ENCODE measurements around the gene PPHLN1. TPM values are rescaled to one million over a fixed set of nuclear protein-coding genes. Genes with fewer than 3 reads are reported as not detected.

PPHLN1 gene
- total and polyA plus RNA-seq, 2 donors (not counting 1 experiment from before 2014, with no cell fraction given) = 48.8 to 104 TPM

- Histone ChIP-seq H3K4me2 (replicated peaks; ENCODE audit: low read depth, low read length, poor library complexity, severe bottlenecking) (peak overlapping the region; percentile 71), H4K20me1 (ENCODE audit: control insufficient read depth, insufficient read depth, low read length, poor library complexity, severe bottlenecking) (no peaks in the 10 kb centered on the region), H3K9ac (ENCODE audit: low read length) (no peak overlapping the region), H2AFZ (ENCODE audit: insufficient read depth, low read depth, low read length, poor library complexity, severe bottlenecking) (no peak overlapping the region), H3K79me2 (ENCODE audit: control insufficient read depth, insufficient read depth, low read length) (peaks cover 64% of the 10 kb centered on the region), H3K36me3 (replicated peaks in 1 of 2; ENCODE audit: control extremely low read depth in 1 of 2, control insufficient read depth in 1 of 2, extremely low read depth in 1 of 2, insufficient read depth in 2 of 2, low read length in 1 of 2) (peaks cover 0 to 11% of the 10 kb centered on the region in 2 experiments), H3K9me3 (ENCODE audit: control extremely low read depth in 1 of 3, control insufficient read depth in 2 of 3, insufficient read depth in 1 of 3, low read length in 2 of 3) (peaks cover 0 to 5% (median 0%) of the 10 kb centered on the region in 3 donors), H3K27ac (ENCODE audit: low read length in 2 of 2) (peak overlapping the region; percentile 49 to 81), H3K4me3 (ENCODE audit: control extremely low read depth in 1 of 5, extremely low read depth in 1 of 5, insufficient read depth in 1 of 5, low read depth in 2 of 5, low read length in 4 of 5) (no peak overlapping the region), H3K27me3 (replicated peaks in 1 of 4; ENCODE audit: control extremely low read depth in 1 of 4, control insufficient read depth in 3 of 4, insufficient read depth in 4 of 4, low read length in 3 of 4) (no peaks in the 10 kb centered on the region), H3K4me1 (ENCODE audit: control insufficient read depth in 2 of 2, insufficient read depth in 2 of 2, low read length in 2 of 2) (peaks cover 82 to 89% of the 10 kb centered on the region in 2 donors)
- ChIA-PET POLR2A (interaction anchor here (1.0 kb wide), 1 partner anchor 11 kb away, joined by 4 read pairs; no protein-coding TSS in a partner anchor), CTCF (interaction anchor here (1.2 to 8.0 kb wide), 2 partner anchors 9 to 95 kb away, joined by 4 to 111 read pairs; no protein-coding TSS in a partner anchor)
- ATAC-seq (ENCODE audit: low read depth) (no peak), DNase-seq (no peak)
- no peak for TF ChIP-seq CTCF (IDR thresholded peaks at IDR 0.05)
- TF ChIP-seq EZH2 (IDR thresholded peaks at IDR 0.05; ENCODE audit: borderline replicate concordance, insufficient read depth, low read depth, low read length, poor library complexity, severe bottlenecking) = no peak
- peaks cover 75% of the 10 kb centered on the region for H3K4me1 Mint-ChIP-seq
- H3K27me3 Mint-ChIP-seq = no peaks in the 10 kb centered on the region
- H3K4me3 Mint-ChIP-seq = peak overlapping the region; percentile 9
- 95% methylated on average over 2 of the region's 3 CpGs for WGBS (ENCODE audit: insufficient coverage)
- intact Hi-C loops (cut with micrococcal nuclease) = no loop called here
- no peaks in the 10 kb centered on the region for H3K9me3 Mint-ChIP-seq (ENCODE audit: insufficient read depth)
- peak overlapping the region; percentile 83 for H3K27ac Mint-ChIP-seq
These were observed 146.4 kb downstream of the PPHLN1 start for GRCh38 chr12:42472376-42472775.

- TF ChIP-seq EZH2 (IDR thresholded peaks at IDR 0.05; ENCODE audit: borderline replicate concordance, insufficient read depth, low read depth, low read length, poor library complexity, severe bottlenecking) = no peak
- no peak for TF ChIP-seq CTCF (IDR thresholded peaks at IDR 0.05)
- Mint-ChIP-seq H3K27ac (peak overlapping the region; percentile 72), H3K9me3 (ENCODE audit: insufficient read depth) (no peaks in the 10 kb centered on the region), H3K27me3 (no peaks in the 10 kb centered on the region), H3K4me3 (peak overlapping the region; percentile 19), H3K4me1 (peaks cover 75% of the 10 kb centered on the region)
- DNase-seq (no peak), ATAC-seq (ENCODE audit: low read depth) (no peak)
- Histone ChIP-seq H3K4me3 (ENCODE audit: control extremely low read depth in 1 of 5, extremely low read depth in 1 of 5, insufficient read depth in 1 of 5, low read depth in 2 of 5, low read length in 4 of 5) (no peak overlapping the region), H4K20me1 (ENCODE audit: control insufficient read depth, insufficient read depth, low read length, poor library complexity, severe bottlenecking) (no peaks in the 10 kb centered on the region), H3K4me1 (ENCODE audit: control insufficient read depth in 2 of 2, insufficient read depth in 2 of 2, low read length in 2 of 2) (peaks cover 80 to 82% of the 10 kb centered on the region in 2 donors), H3K79me2 (ENCODE audit: control insufficient read depth, insufficient read depth, low read length) (peaks cover 69% of the 10 kb centered on the region), H3K27me3 (replicated peaks in 1 of 4; ENCODE audit: control extremely low read depth in 1 of 4, control insufficient read depth in 3 of 4, insufficient read depth in 4 of 4, low read length in 3 of 4) (no peaks in the 10 kb centered on the region), H3K9ac (ENCODE audit: low read length) (no peak overlapping the region), H3K27ac (ENCODE audit: low read length in 2 of 2) (peak overlapping the region; percentile 49 to 81), H3K36me3 (replicated peaks in 1 of 2; ENCODE audit: control extremely low read depth in 1 of 2, control insufficient read depth in 1 of 2, extremely low read depth in 1 of 2, insufficient read depth in 2 of 2, low read length in 1 of 2) (peaks cover 0 to 11% of the 10 kb centered on the region in 2 experiments), H2AFZ (ENCODE audit: insufficient read depth, low read depth, low read length, poor library complexity, severe bottlenecking) (no peak overlapping the region), H3K4me2 (replicated peaks; ENCODE audit: low read depth, low read length, poor library complexity, severe bottlenecking) (peak overlapping the region; percentile 71), H3K9me3 (ENCODE audit: control extremely low read depth in 1 of 3, control insufficient read depth in 2 of 3, insufficient read depth in 1 of 3, low read length in 2 of 3) (peaks cover 0 to 5% (median 0%) of the 10 kb centered on the region in 3 donors)
- POLR2A ChIA-PET = interaction anchor here (1.0 kb wide), 1 partner anchor 10 kb away, joined by 4 read pairs; no protein-coding TSS in a partner anchor
- intact Hi-C loops (cut with micrococcal nuclease) = no loop called here
- CTCF ChIA-PET = interaction anchor here (8.0 kb wide), 1 partner anchor 8 kb away, joined by 111 read pairs; no protein-coding TSS in a partner anchor
- WGBS (ENCODE audit: insufficient coverage) = no CpG with 5 or more reads among the region's 1 CpG
These were observed 147.2 kb downstream of the PPHLN1 start for GRCh38 chr12:42473130-42473529.

Data from B cell (primary cell).